WTC11 (cell line): Measurements from ENCODE around the gene CPNE7. TPM values are rescaled to one million over a fixed set of nuclear protein-coding genes. Genes with fewer than 3 reads are reported as not detected.

ENCODE experiments used
- ATF1 ChIP-seq: sonication (generic); formaldehyde crosslinking; IDR thresholded peaks from 2 replicates; pipeline ENCODE4 v1.8.1; 2023; ENCODE audit warnings: mild to moderate bottlenecking, moderate library complexity, missing genetic modification reagents
- ATF2 ChIP-seq: sonication (generic); formaldehyde crosslinking; IDR thresholded peaks from 2 replicates; pipeline ENCODE4 v1.8.1; 2022; ENCODE audit warnings: low read depth, missing genetic modification reagents, borderline replicate concordance
- ATF6 ChIP-seq: sonication (generic); formaldehyde crosslinking; IDR thresholded peaks from 2 replicates; pipeline ENCODE4 v1.8.1; 2023; ENCODE audit warnings: mild to moderate bottlenecking, missing genetic modification reagents
- CBFB ChIP-seq: sonication (generic); formaldehyde crosslinking; IDR thresholded peaks from 2 replicates; pipeline ENCODE4 v1.8.1; 2022; ENCODE audit warnings: mild to moderate bottlenecking, low read depth, missing genetic modification reagents
- E2F5 ChIP-seq: sonication (generic); formaldehyde crosslinking; IDR thresholded peaks from 2 replicates; pipeline ENCODE4 v1.8.1; 2022; ENCODE audit warnings: mild to moderate bottlenecking, moderate library complexity, missing genetic modification reagents
- EMX1 ChIP-seq: fragments of 250-450 bp; sonication (Bioruptor Pico); IDR thresholded peaks from 2 replicates; pipeline ENCODE4 v1.8.0; 2021; ENCODE audit warnings: mild to moderate bottlenecking
- ETV6 ChIP-seq: sonication (generic); formaldehyde crosslinking; IDR thresholded peaks from 2 replicates; pipeline ENCODE4 v1.8.1; 2022; ENCODE audit warnings: mild to moderate bottlenecking, missing genetic modification reagents
- FOXK1 ChIP-seq: sonication (generic); formaldehyde crosslinking; IDR thresholded peaks from 2 replicates; pipeline ENCODE4 v1.8.0; 2022; ENCODE audit warnings: mild to moderate bottlenecking, moderate library complexity, missing genetic modification reagents
- FOXP1 ChIP-seq: sonication (generic); formaldehyde crosslinking; IDR thresholded peaks from 2 replicates; pipeline ENCODE4 v1.8.0; 2022; ENCODE audit warnings: missing genetic modification reagents, mild to moderate bottlenecking, moderate library complexity, borderline replicate concordance
- GRHL2 ChIP-seq: fragments of 250-450 bp; sonication (Bioruptor Pico); IDR thresholded peaks from 2 replicates; pipeline ENCODE4 v1.8.0; 2022; ENCODE audit warnings: mild to moderate bottlenecking, moderate library complexity; ENCODE audit not compliant: insufficient replicate concordance, severe bottlenecking
- HMGA2 ChIP-seq: fragments of 250-450 bp; sonication (Bioruptor Pico); IDR thresholded peaks from 2 replicates; pipeline ENCODE4 v1.4.0; 2021; ENCODE audit warnings: mild to moderate bottlenecking, moderate library complexity
- HMGXB4 ChIP-seq: sonication (generic); formaldehyde crosslinking; IDR thresholded peaks from 2 replicates; pipeline ENCODE4 v1.8.1; 2023; ENCODE audit warnings: mild to moderate bottlenecking, moderate library complexity, missing genetic modification reagents
- JUN ChIP-seq: sonication (generic); formaldehyde crosslinking; IDR thresholded peaks from 2 replicates; pipeline ENCODE4 v1.8.0; 2023; ENCODE audit warnings: mild to moderate bottlenecking, missing genetic modification reagents
- KAT7 ChIP-seq: sonication (generic); formaldehyde crosslinking; IDR thresholded peaks from 2 replicates; pipeline ENCODE4 v1.8.1; 2023; ENCODE audit warnings: missing genetic modification reagents, mild to moderate bottlenecking, borderline replicate concordance
- MYBL2 ChIP-seq: sonication (generic); formaldehyde crosslinking; IDR thresholded peaks from 2 replicates; pipeline ENCODE4 v1.8.1; 2023; ENCODE audit warnings: mild to moderate bottlenecking, moderate library complexity, missing genetic modification reagents
- NR3C1 ChIP-seq: sonication (generic); formaldehyde crosslinking; conservative IDR thresholded peaks from 2 replicates; pipeline ENCODE4 v1.8.1; 2023; ENCODE audit warnings: low read depth, mild to moderate bottlenecking, missing genetic modification reagents
- RELA ChIP-seq: sonication (generic); formaldehyde crosslinking; IDR thresholded peaks from 2 replicates; pipeline ENCODE4 v1.8.1; 2022; ENCODE audit warnings: missing genetic modification reagents, mild to moderate bottlenecking, borderline replicate concordance
- SMAD3 ChIP-seq: sonication (generic); formaldehyde crosslinking; IDR thresholded peaks from 2 replicates; pipeline ENCODE4 v1.8.0; 2022; ENCODE audit warnings: missing genetic modification reagents, mild to moderate bottlenecking, borderline replicate concordance
- TCF7 ChIP-seq: sonication (generic); formaldehyde crosslinking; IDR thresholded peaks from 2 replicates; pipeline ENCODE4 v1.8.0; 2022; ENCODE audit warnings: mild to moderate bottlenecking, low read depth, missing genetic modification reagents, moderate library complexity
- TEAD1 ChIP-seq: sonication (generic); formaldehyde crosslinking; IDR thresholded peaks from 2 replicates; pipeline ENCODE4 v1.8.0; 2022; ENCODE audit warnings: mild to moderate bottlenecking, missing genetic modification reagents
- TP53 ChIP-seq: sonication (generic); formaldehyde crosslinking; IDR thresholded peaks from 2 replicates; pipeline ENCODE4 v1.8.1; 2023; ENCODE audit warnings: mild to moderate bottlenecking, missing genetic modification reagents
- ZBTB21 ChIP-seq: sonication (generic); formaldehyde crosslinking; IDR thresholded peaks from 2 replicates; pipeline ENCODE4 v1.8.1; 2023; ENCODE audit warnings: mild to moderate bottlenecking, missing genetic modification reagents, borderline replicate concordance
- ZMAT4 ChIP-seq: fragments of 250-450 bp; sonication (Bioruptor Pico); IDR thresholded peaks from 2 replicates; pipeline ENCODE4 v1.9.0; 2021; ENCODE audit warnings: mild to moderate bottlenecking
- ZNF232 ChIP-seq: sonication (generic); formaldehyde crosslinking; IDR thresholded peaks from 2 replicates; pipeline ENCODE4 v1.8.0; 2022; ENCODE audit warnings: mild to moderate bottlenecking, missing genetic modification reagents
- ZNF317 ChIP-seq: sonication (generic); formaldehyde crosslinking; IDR thresholded peaks from 2 replicates; pipeline ENCODE4 v1.8.1; 2023; ENCODE audit warnings: low read depth, mild to moderate bottlenecking, moderate library complexity, missing genetic modification reagents, borderline replicate concordance
- ZNF396 ChIP-seq: fragments of 250-450 bp; sonication (Bioruptor Pico); IDR thresholded peaks from 2 replicates; pipeline ENCODE4 v1.8.0; 2021; ENCODE audit warnings: mild to moderate bottlenecking, moderate library complexity, borderline replicate concordance
- ZNF423 ChIP-seq: fragments of 250-450 bp; sonication (Bioruptor Pico); IDR thresholded peaks from 2 replicates; pipeline ENCODE4 v2.1.2; 2022; ENCODE audit warnings: mild to moderate bottlenecking, moderate library complexity
- ZNF532 ChIP-seq: fragments of 250-450 bp; sonication (Bioruptor Pico); IDR thresholded peaks from 2 replicates; pipeline ENCODE4 v1.9.0; 2021; ENCODE audit warnings: mild to moderate bottlenecking, borderline replicate concordance
- total RNA-seq: library from RNA; stranded (reverse); gene quantifications from 3 replicates; pipeline ENCODE4 v1.2.3, GENCODE V29; 2021

Gene CPNE7
- total RNA-seq, 1 experiment from 2014 or later: 42.6 TPM

GRCh38 chr16:89560378-89561141 lies 15.0 kb upstream of the CPNE7 start, which contains the start of gene RPL13 (continued):
- TF ChIP-seq ZNF317 (CRISPR knock-in tag): no peak
- peak; percentile 71; the same call in 1 of the 2 replicates for TF ChIP-seq E2F5 (CRISPR knock-in tag)
- no peak for TF ChIP-seq NR3C1
- TF ChIP-seq ATF2 (CRISPR knock-in tag): no peak
- TF ChIP-seq HMGXB4 (CRISPR knock-in tag): peak; percentile 80
- TF ChIP-seq CBFB: no peak
- 0 out of 2 replicates have a peak, but pooled peaks have one; percentile 34 for TF ChIP-seq TEAD1 (CRISPR knock-in tag)
- TF ChIP-seq ZMAT4 (CRISPR knock-in tag): peak; percentile 63; the same call in 1 of the 2 replicates
- no peak for TF ChIP-seq ZBTB21 (CRISPR knock-in tag)
- peak; percentile 68; the same call in 1 of the 2 replicates for TF ChIP-seq FOXK1 (CRISPR knock-in tag)
- TF ChIP-seq SMAD3 (CRISPR knock-in tag): peak; percentile 30; the same call in 1 of the 2 replicates
- no peak for TF ChIP-seq ATF1 (CRISPR knock-in tag)
- TF ChIP-seq JUN (CRISPR knock-in tag): peak; percentile 34; the same call in 1 of the 2 replicates
- TF ChIP-seq ETV6: peak; percentile 74
- TF ChIP-seq KAT7 (CRISPR knock-in tag): peak; percentile 52; the same call in 1 of the 2 replicates
- TF ChIP-seq ZNF532: no peak; the same call in 1 of the 2 replicates
- TF ChIP-seq ZNF232: peak; percentile 33; the same call in 1 of the 2 replicates
- no peak for TF ChIP-seq ATF6 (CRISPR knock-in tag)
- TF ChIP-seq EMX1 (CRISPR knock-in tag): peak; percentile 83; the same call in 1 of the 2 replicates
- TF ChIP-seq ZNF423 (CRISPR knock-in tag): no peak
- peak; percentile 27 for TF ChIP-seq FOXP1
- TF ChIP-seq GRHL2 (CRISPR knock-in tag): no peak
- TF ChIP-seq ZNF396 (CRISPR knock-in tag): no peak
- no peak for TF ChIP-seq HMGA2 (CRISPR knock-in tag)
- TF ChIP-seq TP53 (CRISPR knock-in tag): 0 out of 2 replicates have a peak, but pooled peaks have one; percentile 54
- TF ChIP-seq MYBL2: peak; percentile 1
- 0 out of 2 replicates have a peak, but pooled peaks have one; percentile 3 for TF ChIP-seq RELA (CRISPR knock-in tag)
- no peak; the same call in 1 of the 2 replicates for TF ChIP-seq TCF7 (CRISPR knock-in tag)
